SH-SY5Y (cell line): ENCODE data around the gene CD48.

Experiments used
- GATA2 ChIP-seq: IDR thresholded peaks from 2 replicates; pipeline ENCODE4 v1.6.1; 2011; ENCODE audit warnings: mild to moderate bottlenecking, low read depth, low read length
- GATA3 ChIP-seq: IDR thresholded peaks from 2 replicates; pipeline ENCODE4 v1.6.1; 2011; ENCODE audit warnings: low read depth, mild to moderate bottlenecking, low read length, moderate library complexity

The CD48 gene

DNA sequence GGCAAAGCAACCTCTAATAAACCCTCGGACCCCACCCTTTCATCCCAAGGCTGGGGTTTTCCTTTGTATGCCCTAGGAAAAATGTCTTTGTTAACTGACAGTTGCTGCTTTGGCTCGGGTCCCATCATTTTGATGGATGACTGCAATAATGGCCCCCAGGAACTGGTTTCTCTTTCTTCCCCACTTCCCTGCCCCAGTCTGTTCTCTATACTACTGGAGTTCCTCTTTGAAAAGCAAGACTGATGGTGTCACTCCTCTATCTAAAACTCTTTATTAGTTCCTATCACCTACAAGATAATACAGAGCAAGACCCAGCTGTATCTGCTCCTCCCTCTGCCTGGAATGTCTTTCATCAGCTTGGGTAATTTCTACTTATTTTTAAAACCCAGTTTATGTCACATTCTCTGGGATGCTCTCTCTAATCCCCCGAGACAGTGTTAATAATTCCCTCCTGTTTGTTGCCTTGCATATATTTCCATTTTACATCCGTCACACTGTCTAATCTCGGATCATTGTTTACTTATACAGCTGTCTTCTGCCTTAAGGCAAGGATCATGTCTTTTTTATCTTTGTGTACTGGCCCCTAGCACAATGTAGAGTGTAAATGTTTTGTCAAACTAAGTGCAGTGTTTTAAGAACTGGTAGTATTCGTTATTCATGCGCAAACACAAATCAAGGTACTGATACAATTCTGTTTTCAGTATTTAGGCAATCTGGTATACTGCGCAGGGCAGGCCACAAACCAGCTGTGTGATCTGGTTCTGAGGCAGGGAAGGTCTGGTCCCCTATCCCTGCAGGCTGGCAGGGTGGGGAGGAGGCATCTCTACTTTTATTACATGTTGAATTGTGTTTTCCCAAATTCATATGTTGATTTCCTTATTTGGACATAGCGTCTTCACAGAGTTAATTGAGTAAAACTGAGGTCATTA, 80.8 kb downstream of the CD48 start:
- TF ChIP-seq GATA2 (no peak), GATA3 (no peak)

DNA sequence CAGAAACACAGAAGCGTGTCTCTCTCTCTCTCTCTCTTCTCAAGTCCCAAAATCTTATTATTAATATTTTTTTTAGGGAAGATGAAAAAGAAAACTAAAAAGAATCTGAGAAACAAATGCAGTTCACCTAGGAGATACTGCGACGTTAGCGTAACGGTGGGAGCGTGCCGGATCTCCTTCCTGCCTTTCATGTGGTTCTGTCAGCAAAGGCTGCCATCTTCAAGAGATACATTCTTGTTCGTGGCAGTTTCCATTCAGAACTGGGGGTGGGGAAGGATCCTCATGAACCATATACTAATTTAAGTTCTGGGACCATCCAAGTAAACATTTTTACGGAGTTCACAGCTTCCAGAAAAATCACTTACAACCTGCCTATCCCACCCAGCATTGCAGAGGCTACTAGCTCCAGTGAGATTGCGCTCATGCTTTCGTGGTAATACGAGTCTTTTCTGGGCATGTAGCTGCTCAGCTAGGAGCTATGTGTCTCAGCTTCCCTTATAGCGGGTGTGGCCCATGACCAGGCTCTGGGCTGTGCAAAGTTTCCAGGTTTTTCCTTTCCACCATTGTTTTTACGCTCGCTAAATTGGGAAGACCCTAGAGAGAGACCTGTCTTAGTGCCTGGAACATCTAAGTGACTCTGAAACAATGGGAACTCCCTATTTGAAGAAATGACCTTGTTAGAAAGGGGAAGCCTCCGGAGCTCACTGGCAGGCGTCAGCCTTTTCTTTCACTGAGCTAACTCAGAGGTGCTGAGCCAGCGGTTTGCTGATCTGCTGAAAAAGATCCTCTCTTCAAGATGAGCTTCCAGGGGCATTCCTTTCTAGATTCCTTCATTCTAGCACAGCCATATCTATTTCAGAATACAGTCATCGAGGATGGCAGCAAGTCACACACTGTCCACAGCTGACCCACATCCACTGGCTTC, 82.1 kb downstream of the CD48 start:
- TF ChIP-seq GATA2 (no peak), GATA3 (no peak)

DNA sequence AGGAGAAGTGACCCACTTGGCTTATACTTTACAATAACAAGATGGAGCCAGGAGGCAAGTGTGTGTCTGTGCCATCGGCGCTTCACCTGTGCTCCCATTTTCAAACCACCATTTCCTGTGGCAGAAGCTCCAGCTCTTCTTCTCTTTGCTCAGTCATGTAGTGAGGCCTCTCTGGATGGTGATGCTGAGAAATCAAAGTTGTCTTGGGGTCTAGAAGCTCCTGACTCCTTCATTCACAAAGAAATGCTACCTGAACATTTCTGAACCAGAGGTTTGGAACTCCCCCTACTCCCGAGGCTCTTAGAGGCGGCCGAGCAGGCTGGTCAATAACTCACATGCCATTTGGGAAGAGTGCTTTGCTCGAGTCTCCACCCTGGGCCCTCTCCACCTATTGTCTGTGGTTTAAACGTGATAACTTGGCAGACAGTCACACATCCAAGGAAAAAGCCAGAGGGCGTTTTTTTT, 82.8 kb downstream of the CD48 start:
- TF ChIP-seq GATA3 (no peak), GATA2 (no peak)
